ENCODE measurements around the gene LGALS3BP.
"Not testable (repeated sequence)": the region's sequence is repeated elsewhere in the genome, so short reads cannot be mapped to it uniquely, and the experiment has no call there.

The LGALS3BP gene

GRCh38 chr17:79023886-79024771 lies 44.4 kb upstream of the LGALS3BP start, which contains the start of gene C1QTNF1:
TSS of gene C1QTNF1 (plus strand) at chr17:79024169. CDS start at chr17:79043969, 19,800 bp downstream.
- no peaks in the 10 kb centered on the region for H3K79me2 ChIP-seq (ENCODE audit: insufficient read depth, low read length)
- H3K9me3 ChIP-seq (ENCODE audit: low read length), result no peaks in the 10 kb centered on the region
- H4K20me1 ChIP-seq (ENCODE audit: insufficient read depth, low read length), result no peaks in the 10 kb centered on the region
- H3K4me1 ChIP-seq (ENCODE audit: insufficient read depth, low read length, severe bottlenecking), result no peaks in the 10 kb centered on the region
- no peak within 1 kb of the TSS for H2AFZ ChIP-seq (ENCODE audit: low read length)
- no peak within 1 kb of the TSS for H3K4me2 ChIP-seq (ENCODE audit: low read length)
- H3K9ac ChIP-seq (ENCODE audit: low read length), result no peak within 1 kb of the TSS
- H3K4me3 ChIP-seq (ENCODE audit: low read depth, low read length, poor library complexity, severe bottlenecking), result no peak within 1 kb of the TSS
- peaks cover 14% of the 10 kb centered on the region; the same call in 1 of the 2 replicates for H3K27me3 ChIP-seq (ENCODE audit: insufficient read depth, low read length)
- TF ChIP-seq EZH2 (IDR thresholded peaks at IDR 0.05; ENCODE audit: borderline replicate concordance, low read length) (no peak), CTCF (IDR thresholded peaks at IDR 0.05; ENCODE audit: low read length) (no peak)
- H3K36me3 ChIP-seq (ENCODE audit: insufficient read depth, low read length), result no peaks in the 10 kb centered on the region
- no peaks in the 10 kb centered on the region for H3K9me2 ChIP-seq (ENCODE audit: low read depth, low read length)
- no peak within 1 kb of the TSS for H3K27ac ChIP-seq (ENCODE audit: low read depth, low read length, poor library complexity, severe bottlenecking)
- no peaks in the 10 kb centered on the region for H3F3A ChIP-seq (ENCODE audit: insufficient read depth, low read length)

- Histone ChIP-seq H4K20me1 (ENCODE audit: insufficient read depth, low read length) (no peaks in the 10 kb centered on the region), H3K4me2 (ENCODE audit: low read length) (no peak overlapping the region), H3K4me1 (ENCODE audit: insufficient read depth, low read length, severe bottlenecking) (no peaks in the 10 kb centered on the region), H3K9me3 (ENCODE audit: low read length) (no peaks in the 10 kb centered on the region), H3K27me3 (ENCODE audit: insufficient read depth, low read length) (peaks cover 15% of the 10 kb centered on the region; the same call in 1 of the 2 replicates), H3K4me3 (ENCODE audit: low read depth, low read length, poor library complexity, severe bottlenecking) (no peak overlapping the region), H3K36me3 (ENCODE audit: insufficient read depth, low read length) (no peaks in the 10 kb centered on the region), H3K79me2 (ENCODE audit: insufficient read depth, low read length) (no peaks in the 10 kb centered on the region), H3K9ac (ENCODE audit: low read length) (no peak overlapping the region), H3K27ac (ENCODE audit: low read depth, low read length, poor library complexity, severe bottlenecking) (no peak overlapping the region), H3K9me2 (ENCODE audit: low read depth, low read length) (no peaks in the 10 kb centered on the region), H2AFZ (ENCODE audit: low read length) (no peak overlapping the region), H3F3A (ENCODE audit: insufficient read depth, low read length) (no peaks in the 10 kb centered on the region)
- TF ChIP-seq CTCF (IDR thresholded peaks at IDR 0.05; ENCODE audit: low read length) (no peak), EZH2 (IDR thresholded peaks at IDR 0.05; ENCODE audit: borderline replicate concordance, low read length) (no peak)
These were observed 43.5 kb upstream of the LGALS3BP start for GRCh38 chr17:79023180-79023705.

- H3K4me1 ChIP-seq (ENCODE audit: insufficient read depth, low read length, severe bottlenecking), result no peaks in the 10 kb centered on the region
- no peak overlapping the region for H3K4me3 ChIP-seq (ENCODE audit: low read depth, low read length, poor library complexity, severe bottlenecking)
- H3K79me2 ChIP-seq (ENCODE audit: insufficient read depth, low read length), result no peaks in the 10 kb centered on the region
- H3K9ac ChIP-seq (ENCODE audit: low read length), result no peak overlapping the region
- H3K27me3 ChIP-seq (ENCODE audit: insufficient read depth, low read length), result peaks cover 14% of the 10 kb centered on the region; the same call in 1 of the 2 replicates
- no peaks in the 10 kb centered on the region for H4K20me1 ChIP-seq (ENCODE audit: insufficient read depth, low read length)
- H3K4me2 ChIP-seq (ENCODE audit: low read length), result no peak overlapping the region
- H3K9me2 ChIP-seq (ENCODE audit: low read depth, low read length), result no peaks in the 10 kb centered on the region
- TF ChIP-seq CTCF (IDR thresholded peaks at IDR 0.05; ENCODE audit: low read length) (no peak), EZH2 (IDR thresholded peaks at IDR 0.05; ENCODE audit: borderline replicate concordance, low read length) (no peak)
- no peak overlapping the region for H3K27ac ChIP-seq (ENCODE audit: low read depth, low read length, poor library complexity, severe bottlenecking)
- H3F3A ChIP-seq (ENCODE audit: insufficient read depth, low read length), result no peaks in the 10 kb centered on the region
- no peaks in the 10 kb centered on the region for H3K9me3 ChIP-seq (ENCODE audit: low read length)
- no peaks in the 10 kb centered on the region for H3K36me3 ChIP-seq (ENCODE audit: insufficient read depth, low read length)
- no peak overlapping the region for H2AFZ ChIP-seq (ENCODE audit: low read length)
These were observed 42.8 kb upstream of the LGALS3BP start for GRCh38 chr17:79022507-79022991.

GRCh38 chr17:79021929-79022328 lies 42.2 kb upstream of the LGALS3BP start:
- H3K4me1 ChIP-seq (ENCODE audit: insufficient read depth, low read length, severe bottlenecking); H2AFZ ChIP-seq (ENCODE audit: low read length): not testable (repeated sequence)

More at GRCh38 chr17:79021929-79022328, 42.2 kb upstream of the LGALS3BP start:
- not testable (repeated sequence) for H3K27me3 ChIP-seq (ENCODE audit: insufficient read depth, low read length); H3K9ac ChIP-seq (ENCODE audit: low read length); H3F3A ChIP-seq (ENCODE audit: insufficient read depth, low read length); H3K36me3 ChIP-seq (ENCODE audit: insufficient read depth, low read length); H3K79me2 ChIP-seq (ENCODE audit: insufficient read depth, low read length); H3K4me2 ChIP-seq (ENCODE audit: low read length); H3K4me3 ChIP-seq (ENCODE audit: low read depth, low read length, poor library complexity, severe bottlenecking); H3K27ac ChIP-seq (ENCODE audit: low read depth, low read length, poor library complexity, severe bottlenecking); H4K20me1 ChIP-seq (ENCODE audit: insufficient read depth, low read length); H3K9me3 ChIP-seq (ENCODE audit: low read length); H3K9me2 ChIP-seq (ENCODE audit: low read depth, low read length)

Data from OCI-LY1 (cell line).